HFF-Myc (cell line): ENCODE data around the gene ITIH5.
"Not testable (repeated sequence)": the region's sequence is repeated elsewhere in the genome, so short reads cannot be mapped to it uniquely, and the experiment has no call there.

ENCODE experiments used
- DNase-seq: peaks from one replicate; pipeline ENCODE4 v3.0.0-alpha.2; 2011; ENCODE audit warnings: low read depth; ENCODE audit errors: extremely low read depth
- H3K4me3 ChIP-seq: replicated peaks from 2 replicates; pipeline ENCODE4 v1.5.1; 2011; ENCODE audit warnings: low read depth, mild to moderate bottlenecking, control low read depth, low read length
- CTCF ChIP-seq: IDR thresholded peaks from 2 replicates; pipeline ENCODE4 v1.5.1; 2012; ENCODE audit warnings: mild to moderate bottlenecking, low read depth, low read length, control low read depth; ENCODE audit errors: missing control alignments

ITIH5 gene

GRCh38 chr10:7666253-7667023 lies at the start of gene ITIH5:
TSS of gene ITIH5 (minus strand) at chr10:7666966. CDS start at chr10:7666892, 74 bp downstream.
- no peak within 1 kb of the TSS for H3K4me3 ChIP-seq
- DNase-seq, result no peak

GRCh38 chr10:7715515-7715914 lies 48.7 kb upstream of the ITIH5 start:
- no peak overlapping the region for H3K4me3 ChIP-seq
- TF ChIP-seq CTCF, result no peak
- DNase-seq, result no peak

More at GRCh38 chr10:7666253-7667023, at the start of gene ITIH5:
- no peak for TF ChIP-seq CTCF

- not testable (repeated sequence) for DNase-seq, H3K4me3 ChIP-seq
These were observed 44.3 kb upstream of the ITIH5 start for GRCh38 chr10:7711075-7711474.

GRCh38 chr10:7710446-7710845 lies 43.7 kb upstream of the ITIH5 start:
- DNase-seq, result no peak
- no peak for TF ChIP-seq CTCF
- H3K4me3 ChIP-seq, result no peak overlapping the region

GRCh38 chr10:7708832-7709231 lies 42.1 kb upstream of the ITIH5 start:
- H3K4me3 ChIP-seq, result no peak overlapping the region
- no peak for TF ChIP-seq CTCF
- no peak for DNase-seq

GRCh38 chr10:7707858-7708622 lies 41.3 kb upstream of the ITIH5 start:
- no peak for DNase-seq
- TF ChIP-seq CTCF, result no peak
- no peak overlapping the region for H3K4me3 ChIP-seq

GRCh38 chr10:7707102-7707501 lies 40.3 kb upstream of the ITIH5 start:
- DNase-seq, result no peak
- no peak overlapping the region for H3K4me3 ChIP-seq
- TF ChIP-seq CTCF, result no peak
